Keratinocyte (primary cell): ENCODE measurements around the gene CD274. TPM values are rescaled to one million over a fixed set of nuclear protein-coding genes. Genes with fewer than 3 reads are reported as not detected.

ENCODE experiments used
- DNase-seq: peaks from one replicate; pipeline ENCODE4 v3.0.0-alpha.2; 2011; ENCODE audit warnings: low read depth, missing footprints, low spot score
- FAIRE-seq: peaks from 2 replicates; lab custom pipeline; 2011; peaks lifted over from hg19 to GRCh38; lab: Jason Lieb, UNC
- H2AFZ ChIP-seq: 2 replicates; pipeline ENCODE4 v1.6.0; 2012; ENCODE audit warnings: low read length, control low read depth, inconsistent platforms; ENCODE audit not compliant: control insufficient read depth
- H3K27ac ChIP-seq: 2 replicates; pipeline ENCODE4 v1.5.1; 2011; ENCODE audit warnings: low read length; ENCODE audit not compliant: control insufficient read depth, insufficient read depth
- H3K27me3 ChIP-seq: 3 replicates; pipeline ENCODE4 v1.6.0; 2011; ENCODE audit warnings: low read length; ENCODE audit not compliant: control insufficient read depth, insufficient read depth; ENCODE audit errors: extremely low read depth
- H3K36me3 ChIP-seq, 2 experiments: 2 replicates in 1 of 2; 3 replicates in 1 of 2; pipeline ENCODE4 v1.5.1; 2011; ENCODE audit warnings: low read length in 2 of 2, mild to moderate bottlenecking in 1 of 2; ENCODE audit not compliant: control insufficient read depth in 2 of 2, insufficient read depth in 2 of 2; ENCODE audit errors: extremely low read depth in 1 of 2
- H3K4me1 ChIP-seq: 3 replicates; pipeline ENCODE4 v1.5.1; 2011; ENCODE audit warnings: low read length; ENCODE audit not compliant: control insufficient read depth, insufficient read depth; ENCODE audit errors: extremely low read depth
- H3K4me2 ChIP-seq: 3 replicates; pipeline ENCODE4 v1.6.0; 2011; ENCODE audit warnings: low read depth, low read length; ENCODE audit not compliant: control insufficient read depth, insufficient read depth; ENCODE audit errors: extremely low read depth
- H3K4me3 ChIP-seq, 3 experiments: fragments of 200-600 bp in 1 of 3; sonication (generic) in 1 of 3; 2 replicates in 2 of 3; 3 replicates in 1 of 3; pipeline ENCODE4 v1.5.1; 2011 to 2016; ENCODE audit warnings: low read length in 3 of 3, mild to moderate bottlenecking in 3 of 3, control low read depth in 2 of 3, inconsistent platforms in 1 of 3, low read depth in 1 of 3, mixed read lengths in 1 of 3, mixed run types in 1 of 3, moderate library complexity in 1 of 3; ENCODE audit not compliant: control insufficient read depth in 2 of 3, insufficient read depth in 2 of 3; ENCODE audit errors: extremely low read depth in 1 of 3
- H3K79me2 ChIP-seq: 2 replicates; pipeline ENCODE4 v1.6.0; 2012; ENCODE audit warnings: low read length; ENCODE audit not compliant: control insufficient read depth, insufficient read depth
- H3K9ac ChIP-seq: 3 replicates; pipeline ENCODE4 v1.6.0; 2011; ENCODE audit warnings: low read length; ENCODE audit not compliant: control insufficient read depth, insufficient read depth; ENCODE audit errors: extremely low read depth
- H3K9me1 ChIP-seq: 3 replicates; pipeline ENCODE4 v1.6.0; 2011; ENCODE audit warnings: low read length; ENCODE audit not compliant: control insufficient read depth, insufficient read depth; ENCODE audit errors: extremely low read depth
- H3K9me3 ChIP-seq: 2 replicates; pipeline ENCODE4 v1.5.1; 2012; ENCODE audit warnings: low read depth, low read length; ENCODE audit not compliant: control insufficient read depth
- H4K20me1 ChIP-seq: 3 replicates; pipeline ENCODE4 v1.6.0; 2011; ENCODE audit warnings: low read length; ENCODE audit not compliant: control insufficient read depth, insufficient read depth; ENCODE audit errors: extremely low read depth
- CTCF ChIP-seq, 3 experiments: IDR thresholded peaks in 1 of 3; conservative IDR thresholded peaks in 1 of 3; optimal IDR thresholded peaks in 1 of 3; 2 replicates in 2 of 3; 3 replicates in 1 of 3; pipeline versions ENCODE3 to v1.5.1; 2011; ENCODE audit warnings: low read length in 3 of 3, mild to moderate bottlenecking in 3 of 3, moderate library complexity in 2 of 3, control low read depth in 1 of 3, inconsistent platforms in 1 of 3; ENCODE audit not compliant: insufficient read depth in 2 of 3; ENCODE audit errors: extremely low read depth in 1 of 3
- EZH2 ChIP-seq: IDR thresholded peaks from one replicate; pipeline ENCODE4 v1.6.1; 2012; ENCODE audit warnings: inconsistent platforms, mild to moderate bottlenecking, low read length, moderate library complexity
- dilution Hi-C: fragments of 300-500 bp; cut with MboI; formaldehyde crosslinking; loops from one replicate; pipeline ENCODE4 v1.7.0; 2020; ENCODE audit warnings: low sequenced_read_pairs; ENCODE audit not compliant: extremely low pct_ligation_motif_present
- polyA plus RNA-seq, 5 experiments: library from polyadenylated mRNA; depleted of rRNA in 3 of 5; stranded (reverse) in 3 of 5; stranded (forward) in 1 of 5; unstranded in 1 of 5; fragments of >200 nt; gene quantifications; 1 replicate in 1 of 5; 2 replicates in 3 of 5; 3 replicates in 1 of 5; pipeline versions ENCODE4 v1.2.1 to v1.2.3, GENCODE V29; 2011 to 2012; ENCODE audit warnings: missing spikeins in 2 of 5, low read depth in 1 of 5, low replicate concordance in 1 of 5

The CD274 gene
- polyA plus RNA-seq, 1 donor (not counting 4 experiments of a cell fraction or from before 2014, with no cell fraction given) = 36.3 TPM

- DNase-seq = no peak
Observed at GRCh38 chr9:5482194-5482593, 31.9 kb downstream of the CD274 start.

GRCh38 chr9:5483306-5483705, 33.0 kb downstream of the CD274 start:
- H4K20me1 ChIP-seq = no peaks in the 10 kb centered on the region
- no peaks in the 10 kb centered on the region for H3K9me3 ChIP-seq
- no peak overlapping the region for H3K27ac ChIP-seq
- no peaks in the 10 kb centered on the region for H3K27me3 ChIP-seq
- DNase-seq (no peak), FAIRE-seq (no peak)
- H3K9me1 ChIP-seq = no peaks in the 10 kb centered on the region
- dilution Hi-C loops = no loop called here
- H2AFZ ChIP-seq = no peak overlapping the region
- H3K4me2 ChIP-seq = no peak overlapping the region
- H3K4me1 ChIP-seq = no peaks in the 10 kb centered on the region
- H3K9ac ChIP-seq = no peak overlapping the region
- no peak overlapping the region for H3K4me3 ChIP-seq
- H3K36me3 ChIP-seq = no peaks in the 10 kb centered on the region
- TF ChIP-seq CTCF (optimal IDR thresholded peaks at IDR 0.05 in 1 of 3, IDR thresholded peaks at IDR 0.05 in 1 of 3, conservative IDR thresholded peaks at IDR 0.05 in 1 of 3; ENCODE audit: extremely low read depth in 1 of 3, insufficient read depth in 2 of 3, low read length in 3 of 3) = no peak
- TF ChIP-seq EZH2 = no peak
- no peaks in the 10 kb centered on the region for H3K79me2 ChIP-seq

More at GRCh38 chr9:5482194-5482593, 31.9 kb downstream of the CD274 start:
- no peak overlapping the region for H3K9ac ChIP-seq
- no peak overlapping the region for H3K4me2 ChIP-seq
- no peak overlapping the region for H3K27ac ChIP-seq
- H2AFZ ChIP-seq = no peak overlapping the region
- dilution Hi-C loops = no loop called here
- no peaks in the 10 kb centered on the region for H3K79me2 ChIP-seq
- H3K9me1 ChIP-seq = no peaks in the 10 kb centered on the region
- no peak overlapping the region for H3K4me3 ChIP-seq
- H3K4me1 ChIP-seq = no peaks in the 10 kb centered on the region
- no peak for FAIRE-seq
- no peaks in the 10 kb centered on the region for H3K36me3 ChIP-seq
- TF ChIP-seq CTCF (optimal IDR thresholded peaks at IDR 0.05 in 1 of 3, IDR thresholded peaks at IDR 0.05 in 1 of 3, conservative IDR thresholded peaks at IDR 0.05 in 1 of 3; ENCODE audit: extremely low read depth in 1 of 3, insufficient read depth in 2 of 3, low read length in 3 of 3) (no peak), EZH2 (no peak)
- H3K27me3 ChIP-seq = no peaks in the 10 kb centered on the region
- H3K9me3 ChIP-seq = no peaks in the 10 kb centered on the region
- no peaks in the 10 kb centered on the region for H4K20me1 ChIP-seq
